Measurements from ENCODE around the gene PLCL1. TPM values are rescaled to one million over a fixed set of nuclear protein-coding genes. Genes with fewer than 3 reads are reported as not detected.

Gene PLCL1
- total RNA-seq, 1 experiment from 2014 or later, result not detected

- Histone ChIP-seq H3K36me3 (ENCODE audit: low read depth) (no peaks in the 10 kb centered on the region), H3K4me3 (no peak overlapping the region), H3K4me1 (replicated peaks; ENCODE audit: insufficient read depth) (no peaks in the 10 kb centered on the region), H3K79me2 (ENCODE audit: low read depth) (no peaks in the 10 kb centered on the region), H3F3A (ENCODE audit: insufficient read depth, low read depth) (no peaks in the 10 kb centered on the region), H3K4me2 (no peak overlapping the region), H2AFZ (no peak overlapping the region), H4K20me1 (ENCODE audit: insufficient read depth) (no peaks in the 10 kb centered on the region), H3K9me3 (ENCODE audit: insufficient read depth, low read depth) (no peaks in the 10 kb centered on the region), H3K27ac (no peak overlapping the region), H3K27me3 (ENCODE audit: insufficient read depth, low read depth) (no peaks in the 10 kb centered on the region), H3K9me2 (ENCODE audit: insufficient read depth) (no peaks in the 10 kb centered on the region)
- no TSS peak for BruUV-seq (replicated peaks)
- intact Hi-C loops (cut with micrococcal nuclease; ENCODE audit: unreplicated experiment), result no loop called here
- POLR2A ChIA-PET (ENCODE audit: unreplicated experiment), result interaction anchor here (0.6 kb wide), 1 partner anchor 22 kb away, joined by 3 read pairs; no protein-coding TSS in a partner anchor
- CTCF ChIA-PET, result no interaction called here
- DNase-seq, result no peak
- TF ChIP-seq CTCF (conservative IDR thresholded peaks at IDR 0.05), result no peak
- no peak for TF ChIP-seq EZH2 (IDR thresholded peaks at IDR 0.05; ENCODE audit: low read depth)
Observed at GRCh38 chr2:197863744-197864143, 59.4 kb downstream of the PLCL1 start.

- POLR2A ChIA-PET (ENCODE audit: unreplicated experiment), result no interaction called here
- no peak for DNase-seq
- no peaks in the 10 kb centered on the region for H3K4me1 ChIP-seq (replicated peaks; ENCODE audit: insufficient read depth)
- no TSS peak for BruUV-seq (replicated peaks)
- H3K27ac ChIP-seq, result no peak overlapping the region
- no peak overlapping the region for H2AFZ ChIP-seq
- no peaks in the 10 kb centered on the region for H3K79me2 ChIP-seq (ENCODE audit: low read depth)
- H3F3A ChIP-seq (ENCODE audit: insufficient read depth, low read depth), result no peaks in the 10 kb centered on the region
- no peak overlapping the region for H3K4me3 ChIP-seq
- no peaks in the 10 kb centered on the region for H3K9me3 ChIP-seq (ENCODE audit: insufficient read depth, low read depth)
- CTCF ChIA-PET, result no interaction called here
- H3K36me3 ChIP-seq (ENCODE audit: low read depth), result no peaks in the 10 kb centered on the region
- intact Hi-C loops (cut with micrococcal nuclease; ENCODE audit: unreplicated experiment), result loop anchor here (5.0 kb wide), 1 partner anchor 169 kb away; no protein-coding TSS in a partner anchor
- H3K9me2 ChIP-seq (ENCODE audit: insufficient read depth), result no peaks in the 10 kb centered on the region
- H3K4me2 ChIP-seq, result no peak overlapping the region
- H3K27me3 ChIP-seq (ENCODE audit: insufficient read depth, low read depth), result no peaks in the 10 kb centered on the region
- TF ChIP-seq EZH2 (IDR thresholded peaks at IDR 0.05; ENCODE audit: low read depth) (no peak), CTCF (conservative IDR thresholded peaks at IDR 0.05) (no peak)
- H4K20me1 ChIP-seq (ENCODE audit: insufficient read depth), result no peaks in the 10 kb centered on the region
Observed at GRCh38 chr2:197866455-197866854, 62.1 kb downstream of the PLCL1 start.

GRCh38 chr2:197867033-197867432 is 62.6 kb downstream of the PLCL1 start:
- CTCF ChIA-PET, result no interaction called here
- POLR2A ChIA-PET (ENCODE audit: unreplicated experiment), result no interaction called here
- Histone ChIP-seq H3K4me2 (no peak overlapping the region), H4K20me1 (ENCODE audit: insufficient read depth) (no peaks in the 10 kb centered on the region), H2AFZ (no peak overlapping the region), H3K36me3 (ENCODE audit: low read depth) (no peaks in the 10 kb centered on the region), H3K4me3 (no peak overlapping the region), H3K9me3 (ENCODE audit: insufficient read depth, low read depth) (no peaks in the 10 kb centered on the region), H3K9me2 (ENCODE audit: insufficient read depth) (no peaks in the 10 kb centered on the region), H3K27me3 (ENCODE audit: insufficient read depth, low read depth) (no peaks in the 10 kb centered on the region), H3K27ac (no peak overlapping the region), H3F3A (ENCODE audit: insufficient read depth, low read depth) (no peaks in the 10 kb centered on the region), H3K4me1 (replicated peaks; ENCODE audit: insufficient read depth) (no peaks in the 10 kb centered on the region), H3K79me2 (ENCODE audit: low read depth) (no peaks in the 10 kb centered on the region)
- no TSS peak for BruUV-seq (replicated peaks)
- intact Hi-C loops (cut with micrococcal nuclease; ENCODE audit: unreplicated experiment), result loop anchor here (5.0 kb wide), 1 partner anchor 170 kb away; no protein-coding TSS in a partner anchor
- DNase-seq, result no peak
- TF ChIP-seq CTCF (conservative IDR thresholded peaks at IDR 0.05), result no peak
- no peak for TF ChIP-seq EZH2 (IDR thresholded peaks at IDR 0.05; ENCODE audit: low read depth)

Data from PC-9 (cell line).